SK-N-SH (cell line): Measurements from ENCODE around the gene VTN. TPM values are rescaled to one million over a fixed set of nuclear protein-coding genes. Genes with fewer than 3 reads are reported as not detected.
A peak's percentile ranks its signal among the peaks of the same experiment; 100 is the strongest.
"Not testable (repeated sequence)": the region's sequence is repeated elsewhere in the genome, so short reads cannot be mapped to it uniquely, and the experiment has no call there.

Experiments used
- CTCF ChIA-PET: fragments of 300-600, 350-600 bp; formaldehyde crosslinking; extraction: SDS; loops from one replicate; lab custom pipeline; 2021; lab: Yijun Ruan, JAX
- POLR2A ChIA-PET: fragments of 350-600 bp; sonication (Branson Sonifier 250); formaldehyde crosslinking; extraction: SDS; loops from one replicate; lab custom pipeline; 2020; ENCODE audit warnings: antibody characterized with exemption, inconsistent platforms; lab: Yijun Ruan, JAX
- DNase-seq: peaks from one replicate; pipeline ENCODE4 v3.0.0; 2012
- H2AFZ ChIP-seq: fragments of 200-600 bp; sonication (generic); 2 replicates; pipeline ENCODE4 v1.8.1; 2016; ENCODE audit warnings: antibody characterized with exemption, mild to moderate bottlenecking, low read depth
- H3F3A ChIP-seq: fragments of 200-600 bp; sonication (generic); replicated peaks from 2 replicates; pipeline ENCODE3; 2016; ENCODE audit warnings: antibody characterized with exemption, mild to moderate bottlenecking; ENCODE audit not compliant: insufficient read depth
- H3K27ac ChIP-seq, 2 experiments: fragments of 200-500 bp in 1 of 2; fragments of 200-600 bp in 1 of 2; sonication (Bioruptor generic) in 1 of 2; sonication (generic), shearing (Covaris generic) in 1 of 2; 2 replicates each; pipeline versions ENCODE4 v1.5.1 to v1.6.1; 2014 to 2016; ENCODE audit warnings: low read depth in 2 of 2, inconsistent platforms in 1 of 2, low read length in 1 of 2, mild to moderate bottlenecking in 1 of 2, mixed read lengths in 1 of 2
- H3K27me3 ChIP-seq: fragments of 200-600 bp; sonication (generic), shearing (Covaris generic); 2 replicates; pipeline ENCODE4 v1.6.1; 2016; ENCODE audit warnings: mixed run types; ENCODE audit not compliant: insufficient read depth
- H3K36me3 ChIP-seq, 2 experiments: fragments of 200-500 bp in 1 of 2; fragments of 200-600 bp in 1 of 2; sonication (Bioruptor generic) in 1 of 2; sonication (generic) in 1 of 2; replicated peaks in 1 of 2; 2 replicates each; pipeline versions ENCODE3 to v1.5.1; 2014 to 2016; ENCODE audit warnings: low read length in 1 of 2, mild to moderate bottlenecking in 1 of 2; ENCODE audit not compliant: insufficient read depth in 2 of 2, control insufficient read depth in 1 of 2
- H3K4me1 ChIP-seq, 2 experiments: fragments of 200-500 bp in 1 of 2; fragments of 200-600 bp in 1 of 2; sonication (Bioruptor generic) in 1 of 2; sonication (generic), shearing (Covaris generic) in 1 of 2; 2 replicates each; pipeline versions ENCODE4 v1.5.1 to v1.6.1; 2014 to 2016; ENCODE audit warnings: low read depth in 1 of 2, low read length in 1 of 2, mixed run types in 1 of 2; ENCODE audit not compliant: insufficient read depth in 2 of 2, control insufficient read depth in 1 of 2
- H3K4me2 ChIP-seq: fragments of 200-600 bp; sonication (generic), shearing (Covaris generic); 2 replicates; pipeline ENCODE4 v1.6.1; 2017; ENCODE audit warnings: mixed run types
- H3K4me3 ChIP-seq, 2 experiments: fragments of 200-500 bp in 1 of 2; fragments of 200-600 bp in 1 of 2; sonication (Bioruptor generic) in 1 of 2; sonication (generic), shearing (Covaris generic) in 1 of 2; 2 replicates each; pipeline versions ENCODE4 v1.5.1 to v1.8.1; 2014 to 2016; ENCODE audit warnings: low read depth in 2 of 2, inconsistent platforms in 1 of 2, low read length in 1 of 2, mild to moderate bottlenecking in 1 of 2, mixed read lengths in 1 of 2, moderate library complexity in 1 of 2
- H3K79me2 ChIP-seq: fragments of 200-600 bp; sonication (generic); 2 replicates; pipeline ENCODE4 v1.8.1; 2017; ENCODE audit warnings: mild to moderate bottlenecking; ENCODE audit not compliant: insufficient read depth
- H3K9ac ChIP-seq: fragments of 200-600 bp; sonication (generic); 2 replicates; pipeline ENCODE4 v1.6.1; 2017; ENCODE audit warnings: mixed run types
- H3K9me2 ChIP-seq: fragments of 200-600 bp; sonication (generic); 2 replicates; pipeline ENCODE4 v1.6.1; 2017; ENCODE audit warnings: mixed run types
- H3K9me3 ChIP-seq: fragments of 200-600 bp; sonication (generic); 2 replicates; pipeline ENCODE4 v1.6.1; 2017; ENCODE audit warnings: mixed run types, mild to moderate bottlenecking, moderate library complexity
- H4K20me1 ChIP-seq: fragments of 200-600 bp; sonication (generic); 2 replicates; pipeline ENCODE4 v1.6.1; 2017; ENCODE audit warnings: mild to moderate bottlenecking, mixed run types; ENCODE audit not compliant: insufficient read depth
- GABPA ChIP-seq: IDR thresholded peaks from 2 replicates; pipeline ENCODE4 v1.4.0; 2012; ENCODE audit warnings: low read depth, mild to moderate bottlenecking
- RAD21 ChIP-seq: IDR thresholded peaks from 2 replicates; pipeline ENCODE4 v1.6.1; 2012; ENCODE audit warnings: mild to moderate bottlenecking, low read length
- RFX5 ChIP-seq: IDR thresholded peaks from 2 replicates; pipeline ENCODE4 v1.6.1; 2012; ENCODE audit warnings: mild to moderate bottlenecking, improper control_type of control experiment, low read length
- WGBS: methylation state at CpG from one replicate; pipeline ENCODE4 v1.1.6; 2017; ENCODE audit warnings: low lambda C conversion rate; 5-methylcytosine and 5-hydroxymethylcytosine counted together
- polyA plus RNA-seq, 3 experiments: library from polyadenylated mRNA; depleted of rRNA; stranded (reverse); fragments of >200 nt; gene quantifications; 2 replicates each; pipeline ENCODE4 v1.2.3, GENCODE V29; 2012
- TF ChIP-seq, protein P1 (sequence below): IDR thresholded peaks from 2 replicates; pipeline ENCODE4 v1.4.0; 2012; ENCODE audit warnings: low read depth, borderline replicate concordance

VTN gene
- polyA plus RNA-seq, 1 of the 3 experiments (the other 2 are of a cell fraction): 1.2 TPM

DNA sequence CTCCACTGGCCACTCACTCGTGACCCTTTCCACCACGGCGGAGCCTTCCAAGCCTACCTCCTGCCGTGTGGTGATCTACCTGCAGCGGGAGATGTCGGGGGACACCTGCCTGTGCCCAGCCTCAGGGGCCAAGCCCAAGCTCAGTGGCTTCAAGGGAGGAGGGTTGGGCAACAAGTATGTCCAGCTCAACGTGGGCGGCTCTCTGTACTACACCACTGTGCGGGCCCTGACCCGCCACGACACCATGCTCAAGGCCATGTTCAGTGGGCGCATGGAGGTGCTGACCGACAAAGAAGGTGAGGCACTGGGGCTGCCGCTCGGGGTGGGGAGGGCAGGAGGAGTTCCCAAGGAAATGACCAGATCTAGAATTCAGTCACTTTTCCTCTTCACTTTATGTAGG is 30.7 kb downstream of the VTN start:
- Histone ChIP-seq H3K9me3 (no peaks in the 10 kb centered on the region), H3K4me1 (peaks cover 1 to 14% of the 10 kb centered on the region in 2 experiments; a peak in 2 of 4 replicates), H2AFZ (no peak overlapping the region), H3K27ac (no peak overlapping the region), H3K4me2 (no peak overlapping the region), H3K4me3 (no peak overlapping the region), H4K20me1 (peaks cover 27% of the 10 kb centered on the region; the same call in 1 of the 2 replicates), H3K36me3 (peaks cover 42 to 50% of the 10 kb centered on the region in 2 experiments), H3K27me3 (no peaks in the 10 kb centered on the region), H3K9ac (no peak overlapping the region), H3F3A (peaks cover 19% of the 10 kb centered on the region), H3K9me2 (no peaks in the 10 kb centered on the region), H3K79me2 (peaks cover 63% of the 10 kb centered on the region)
- ChIA-PET POLR2A (no interaction called here), CTCF (interaction anchor here (0.6 kb wide), 1 partner anchor 12 kb away, joined by 3 read pairs; no protein-coding TSS in a partner anchor)
- WGBS: 91% methylated on average over 12 of the region's 15 CpGs
- no peak for DNase-seq
- TF ChIP-seq RAD21: no peak
- TF ChIP-seq, protein P1, sequence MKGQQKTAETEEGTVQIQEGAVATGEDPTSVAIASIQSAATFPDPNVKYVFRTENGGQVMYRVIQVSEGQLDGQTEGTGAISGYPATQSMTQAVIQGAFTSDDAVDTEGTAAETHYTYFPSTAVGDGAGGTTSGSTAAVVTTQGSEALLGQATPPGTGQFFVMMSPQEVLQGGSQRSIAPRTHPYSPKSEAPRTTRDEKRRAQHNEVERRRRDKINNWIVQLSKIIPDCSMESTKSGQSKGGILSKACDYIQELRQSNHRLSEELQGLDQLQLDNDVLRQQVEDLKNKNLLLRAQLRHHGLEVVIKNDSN: no peak
- TF ChIP-seq, all 33 proteins: peak for 0

DNA sequence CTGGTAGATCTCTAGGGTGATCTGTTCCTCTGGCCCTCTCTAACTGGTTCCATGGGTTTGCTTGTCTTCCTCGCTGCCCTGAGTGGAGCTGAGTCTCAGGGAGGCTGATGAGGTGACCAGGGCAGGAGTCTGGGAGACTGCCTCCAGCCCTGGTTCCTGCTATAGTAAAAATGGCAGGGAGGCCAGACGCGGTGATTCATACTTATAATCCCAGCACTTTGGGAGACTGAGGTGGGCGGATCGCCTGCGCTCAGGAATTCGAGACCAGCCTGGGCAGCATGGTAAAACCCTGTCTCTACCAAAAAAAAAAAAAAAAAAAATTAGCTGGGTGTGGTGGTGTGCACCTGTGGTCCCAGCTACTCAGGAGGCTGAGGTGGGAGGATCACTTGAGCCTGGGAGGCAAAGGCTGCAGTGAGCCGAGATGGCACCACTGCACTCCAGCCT is 31.3 kb downstream of the VTN start:
- H3K9me2 ChIP-seq, DNase-seq, H3K27me3 ChIP-seq, H2AFZ ChIP-seq, H3K4me3 ChIP-seq, H3K9me3 ChIP-seq: not testable (repeated sequence)
- Histone ChIP-seq H4K20me1 (peaks cover 30% of the 10 kb centered on the region; the same call in 1 of the 2 replicates), H3K27ac (peak overlapping the region in 1 of 2 experiments; percentile 89; a peak in 2 of 4 replicates), H3K4me2 (peak overlapping the region; percentile 82; the same call in 1 of the 2 replicates), H3K9ac (peak overlapping the region; percentile 29; the same call in 1 of the 2 replicates), H3K4me1 (peaks cover 7 to 21% of the 10 kb centered on the region in 2 experiments; a peak in 3 of 4 replicates), H3F3A (peaks cover 19% of the 10 kb centered on the region), H3K36me3 (peaks cover 37 to 43% of the 10 kb centered on the region in 2 experiments), H3K79me2 (peaks cover 70% of the 10 kb centered on the region)
- ChIA-PET POLR2A (interaction anchor here (0.7 to 1.5 kb wide), 2 partner anchors 8 to 18 kb away, joined by 3 to 4 read pairs; partner anchors contain the start of gene POLDIP2), CTCF (interaction anchor here (0.6 kb wide), 1 partner anchor 13 kb away, joined by 3 read pairs; no protein-coding TSS in a partner anchor)
- 93% methylated on average over 8 of the region's 8 CpGs for WGBS

DNA sequence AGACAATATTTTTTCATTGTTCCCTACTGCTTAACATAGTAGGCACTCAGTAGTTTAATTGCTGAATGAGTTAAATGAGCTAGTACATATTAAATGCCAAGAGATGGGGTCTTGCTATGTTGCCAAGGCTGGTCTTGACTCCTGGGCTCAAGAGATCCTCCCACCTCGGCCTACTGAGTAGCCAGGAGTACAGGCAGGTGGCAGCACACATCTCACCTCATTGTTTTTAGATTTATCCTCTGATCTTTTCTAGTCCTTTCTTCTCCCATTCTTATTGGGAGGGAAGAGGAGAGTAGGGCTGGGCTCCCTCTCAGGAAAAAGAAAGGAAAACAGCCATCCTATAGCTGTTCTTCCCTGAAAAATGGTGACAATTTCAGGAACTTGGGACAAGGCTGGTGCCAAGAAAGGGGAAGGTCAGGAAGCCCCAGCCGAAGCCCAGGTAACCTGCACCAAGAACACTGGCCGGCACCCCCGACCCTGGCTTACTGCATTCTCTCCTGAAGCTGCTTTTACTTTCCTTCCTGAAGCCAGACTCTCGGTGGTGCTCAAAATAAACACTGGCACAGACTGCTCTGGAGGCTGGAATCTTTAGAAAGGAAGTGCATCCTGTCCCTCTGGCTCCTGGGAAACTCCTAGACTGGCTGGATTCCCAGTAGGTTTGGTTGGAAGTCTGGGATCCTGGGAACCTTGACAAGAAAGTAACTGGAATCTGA is 31.9 kb downstream of the VTN start:
- peaks cover 33% of the 10 kb centered on the region; the same call in 1 of the 2 replicates for H4K20me1 ChIP-seq
- no peaks in the 10 kb centered on the region for H3K9me2 ChIP-seq
- no peak for DNase-seq
- H3F3A ChIP-seq: peaks cover 19% of the 10 kb centered on the region
- H3K27me3 ChIP-seq: no peaks in the 10 kb centered on the region
- H3K9ac ChIP-seq: peak overlapping the region; percentile 29; the same call in 1 of the 2 replicates
- H2AFZ ChIP-seq: no peak overlapping the region
- 63% methylated on average over 5 of the region's 5 CpGs for WGBS
- 0 out of 2 replicates have a peak, but pooled peaks have one; percentile 21 for TF ChIP-seq GABPA
- TF ChIP-seq RFX5: no peak
- H3K4me1 ChIP-seq: peaks cover 11 to 21% of the 10 kb centered on the region in 2 experiments; a peak in 3 of 4 replicates
- H3K9me3 ChIP-seq: no peaks in the 10 kb centered on the region
- H3K4me3 ChIP-seq: no peak overlapping the region
- peak overlapping the region; percentile 51 to 89 for H3K27ac ChIP-seq
- peak overlapping the region; percentile 82 for H3K4me2 ChIP-seq
- peaks cover 37 to 38% of the 10 kb centered on the region in 2 experiments for H3K36me3 ChIP-seq
- POLR2A ChIA-PET: interaction anchor here (0.7 to 1.5 kb wide), 2 partner anchors 9 to 19 kb away, joined by 3 to 4 read pairs; partner anchors contain the start of gene POLDIP2
- H3K79me2 ChIP-seq: peaks cover 75% of the 10 kb centered on the region
- CTCF ChIA-PET: interaction anchor here (1.2 to 1.4 kb wide), 2 partner anchors 87 to 533 kb away, joined by 3 to 4 read pairs; no protein-coding TSS in a partner anchor
